ENCODE data around the gene DALRD3. TPM values are rescaled to one million over a fixed set of nuclear protein-coding genes. Genes with fewer than 3 reads are reported as not detected.

The DALRD3 gene
- total and polyA plus RNA-seq, 8 donors = 2.3 to 74.1 (median 38.2) TPM

- DNase-seq = no peak
- no peak for TF ChIP-seq POLR2AphosphoS5 (IDR thresholded peaks at IDR 0.05)
- TF ChIP-seq, protein P1, sequence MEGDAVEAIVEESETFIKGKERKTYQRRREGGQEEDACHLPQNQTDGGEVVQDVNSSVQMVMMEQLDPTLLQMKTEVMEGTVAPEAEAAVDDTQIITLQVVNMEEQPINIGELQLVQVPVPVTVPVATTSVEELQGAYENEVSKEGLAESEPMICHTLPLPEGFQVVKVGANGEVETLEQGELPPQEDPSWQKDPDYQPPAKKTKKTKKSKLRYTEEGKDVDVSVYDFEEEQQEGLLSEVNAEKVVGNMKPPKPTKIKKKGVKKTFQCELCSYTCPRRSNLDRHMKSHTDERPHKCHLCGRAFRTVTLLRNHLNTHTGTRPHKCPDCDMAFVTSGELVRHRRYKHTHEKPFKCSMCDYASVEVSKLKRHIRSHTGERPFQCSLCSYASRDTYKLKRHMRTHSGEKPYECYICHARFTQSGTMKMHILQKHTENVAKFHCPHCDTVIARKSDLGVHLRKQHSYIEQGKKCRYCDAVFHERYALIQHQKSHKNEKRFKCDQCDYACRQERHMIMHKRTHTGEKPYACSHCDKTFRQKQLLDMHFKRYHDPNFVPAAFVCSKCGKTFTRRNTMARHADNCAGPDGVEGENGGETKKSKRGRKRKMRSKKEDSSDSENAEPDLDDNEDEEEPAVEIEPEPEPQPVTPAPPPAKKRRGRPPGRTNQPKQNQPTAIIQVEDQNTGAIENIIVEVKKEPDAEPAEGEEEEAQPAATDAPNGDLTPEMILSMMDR (IDR thresholded peaks at IDR 0.05) = no peak
- TF ChIP-seq POLR2A (IDR thresholded peaks at IDR 0.05) = no peak
- no peak for TF ChIP-seq EP300 (IDR thresholded peaks at IDR 0.05)
Observed at GRCh38 chr3:48989126-48989795, 29.1 kb downstream of the DALRD3 start.

GRCh38 chr3:48985831-48986376 lies 32.5 kb downstream of the DALRD3 start:
- DNase-seq = no peak
- H3K9me3 ChIP-seq = no peaks in the 10 kb centered on the region
- H3K27me3 ChIP-seq = no peaks in the 10 kb centered on the region
- H3K4me1 ChIP-seq = peaks cover 17 to 25% (median 21%) of the 10 kb centered on the region in 4 donors
- H3K4me3 ChIP-seq = no peak overlapping the region
- H3K36me3 ChIP-seq = peaks cover 38 to 64% (median 61%) of the 10 kb centered on the region in 4 donors
- WGBS, 5 donors = 86 to 97% (median 90%) methylated on average over 7 of the region's 7 CpGs
- H3K27ac ChIP-seq = no peak overlapping the region
- TF ChIP-seq EP300 (IDR thresholded peaks at IDR 0.05) = no peak
- TF ChIP-seq POLR2A (IDR thresholded peaks at IDR 0.05) = no peak
- TF ChIP-seq POLR2AphosphoS5 (IDR thresholded peaks at IDR 0.05) = no peak
- TF ChIP-seq, protein P1 (IDR thresholded peaks at IDR 0.05) = no peak
- intact Hi-C loops (cut with DNase I; ENCODE audit: low total_unique reads) = no loop called here

More at GRCh38 chr3:48989126-48989795, 29.1 kb downstream of the DALRD3 start:
- H3K4me3 ChIP-seq = peak overlapping the region; percentile 74 to 99 (median 84)
- no peaks in the 10 kb centered on the region for H3K9me3 ChIP-seq
- H3K27me3 ChIP-seq = no peaks in the 10 kb centered on the region
- H3K27ac ChIP-seq = peak overlapping the region; percentile 91 to 96 (median 93)
- intact Hi-C loops (cut with DNase I; ENCODE audit: low total_unique reads) = no loop called here
- peaks cover 9 to 40% (median 32%) of the 10 kb centered on the region in 4 donors for H3K36me3 ChIP-seq
- peaks cover 31 to 51% (median 40%) of the 10 kb centered on the region in 4 donors for H3K4me1 ChIP-seq
- 1 to 12% (median 3%) methylated on average over 8 to 21 of the region's 21 CpGs for WGBS, 5 donors

- no peak for DNase-seq
- peaks cover 50 to 76% (median 73%) of the 10 kb centered on the region in 4 donors for H3K36me3 ChIP-seq
Observed at GRCh38 chr3:48984663-48985062, 33.7 kb downstream of the DALRD3 start.

GRCh38 chr3:48983096-48983495 lies 35.3 kb downstream of the DALRD3 start:
- 89 to 98% (median 94%) methylated on average over 4 of the region's 4 CpGs for WGBS, 5 donors
- H3K9me3 ChIP-seq = no peaks in the 10 kb centered on the region
- no peak for DNase-seq
- H3K4me1 ChIP-seq = peaks cover 2 to 5% (median 2%) of the 10 kb centered on the region in 4 donors
- TF ChIP-seq POLR2AphosphoS5 (IDR thresholded peaks at IDR 0.05) (no peak), POLR2A (IDR thresholded peaks at IDR 0.05) (no peak), EP300 (IDR thresholded peaks at IDR 0.05) (no peak)
- TF ChIP-seq, protein P1 (IDR thresholded peaks at IDR 0.05) = no peak
- peaks cover 63 to 92% (median 89%) of the 10 kb centered on the region in 4 donors for H3K36me3 ChIP-seq
- H3K27ac ChIP-seq = no peak overlapping the region
- no peaks in the 10 kb centered on the region for H3K27me3 ChIP-seq
- H3K4me3 ChIP-seq = no peak overlapping the region
- intact Hi-C loops (cut with DNase I; ENCODE audit: low total_unique reads) = no loop called here

More at GRCh38 chr3:48984663-48985062, 33.7 kb downstream of the DALRD3 start:
- no peak overlapping the region for H3K27ac ChIP-seq
- TF ChIP-seq EP300 (IDR thresholded peaks at IDR 0.05) = no peak
- TF ChIP-seq, protein P1 (IDR thresholded peaks at IDR 0.05) = no peak
- TF ChIP-seq POLR2A (IDR thresholded peaks at IDR 0.05) = no peak
- no peak for TF ChIP-seq POLR2AphosphoS5 (IDR thresholded peaks at IDR 0.05)
- no peak overlapping the region for H3K4me3 ChIP-seq
- intact Hi-C loops (cut with DNase I; ENCODE audit: low total_unique reads) = no loop called here
- H3K4me1 ChIP-seq = peaks cover 15 to 21% (median 17%) of the 10 kb centered on the region in 4 donors
- H3K9me3 ChIP-seq = no peaks in the 10 kb centered on the region
- H3K27me3 ChIP-seq = no peaks in the 10 kb centered on the region

Data from stomach (tissue), 9 donors.